Myometrial cell (primary cell): Measurements from ENCODE around the gene RTN4RL1. TPM values are rescaled to one million over a fixed set of nuclear protein-coding genes. Genes with fewer than 3 reads are reported as not detected.

ENCODE experiments used
- total RNA-seq: library from RNA; depleted of rRNA; stranded (reverse); fragments of >200 nt; gene quantifications from 2 replicates; pipeline ENCODE4 v1.2.3, GENCODE V29; 2015

Gene RTN4RL1, protein sequence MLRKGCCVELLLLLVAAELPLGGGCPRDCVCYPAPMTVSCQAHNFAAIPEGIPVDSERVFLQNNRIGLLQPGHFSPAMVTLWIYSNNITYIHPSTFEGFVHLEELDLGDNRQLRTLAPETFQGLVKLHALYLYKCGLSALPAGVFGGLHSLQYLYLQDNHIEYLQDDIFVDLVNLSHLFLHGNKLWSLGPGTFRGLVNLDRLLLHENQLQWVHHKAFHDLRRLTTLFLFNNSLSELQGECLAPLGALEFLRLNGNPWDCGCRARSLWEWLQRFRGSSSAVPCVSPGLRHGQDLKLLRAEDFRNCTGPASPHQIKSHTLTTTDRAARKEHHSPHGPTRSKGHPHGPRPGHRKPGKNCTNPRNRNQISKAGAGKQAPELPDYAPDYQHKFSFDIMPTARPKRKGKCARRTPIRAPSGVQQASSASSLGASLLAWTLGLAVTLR
- total RNA-seq, result under 0.01 and 0.29 TPM in 2 replicates

DNA sequence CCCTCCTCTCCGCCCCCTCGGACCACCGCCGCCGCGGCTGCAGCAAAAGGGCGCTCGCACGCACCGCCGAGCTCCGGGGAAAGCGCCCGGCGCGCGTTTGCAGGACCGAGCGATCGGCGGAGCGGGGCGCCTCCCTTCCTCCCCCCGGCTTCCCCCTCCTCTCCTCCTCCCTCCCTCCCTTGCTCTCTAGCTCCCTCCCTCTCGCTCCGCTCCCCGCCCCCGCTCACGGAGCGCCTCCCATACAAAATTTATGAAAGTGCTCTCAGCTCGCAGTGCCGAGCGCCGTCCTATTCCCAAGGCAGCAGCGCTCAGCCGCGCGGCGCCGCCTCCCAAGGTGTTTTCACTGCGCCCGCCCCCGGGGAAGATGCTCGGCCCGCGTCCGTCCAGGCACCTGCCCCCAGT is at the start of gene RTN4RL1:
Gene RTN4RL1 (minus strand): TSS at position 115 of the 402 bp plus-strand sequence. CDS start 469 bp downstream, outside the sequence.

DNA sequence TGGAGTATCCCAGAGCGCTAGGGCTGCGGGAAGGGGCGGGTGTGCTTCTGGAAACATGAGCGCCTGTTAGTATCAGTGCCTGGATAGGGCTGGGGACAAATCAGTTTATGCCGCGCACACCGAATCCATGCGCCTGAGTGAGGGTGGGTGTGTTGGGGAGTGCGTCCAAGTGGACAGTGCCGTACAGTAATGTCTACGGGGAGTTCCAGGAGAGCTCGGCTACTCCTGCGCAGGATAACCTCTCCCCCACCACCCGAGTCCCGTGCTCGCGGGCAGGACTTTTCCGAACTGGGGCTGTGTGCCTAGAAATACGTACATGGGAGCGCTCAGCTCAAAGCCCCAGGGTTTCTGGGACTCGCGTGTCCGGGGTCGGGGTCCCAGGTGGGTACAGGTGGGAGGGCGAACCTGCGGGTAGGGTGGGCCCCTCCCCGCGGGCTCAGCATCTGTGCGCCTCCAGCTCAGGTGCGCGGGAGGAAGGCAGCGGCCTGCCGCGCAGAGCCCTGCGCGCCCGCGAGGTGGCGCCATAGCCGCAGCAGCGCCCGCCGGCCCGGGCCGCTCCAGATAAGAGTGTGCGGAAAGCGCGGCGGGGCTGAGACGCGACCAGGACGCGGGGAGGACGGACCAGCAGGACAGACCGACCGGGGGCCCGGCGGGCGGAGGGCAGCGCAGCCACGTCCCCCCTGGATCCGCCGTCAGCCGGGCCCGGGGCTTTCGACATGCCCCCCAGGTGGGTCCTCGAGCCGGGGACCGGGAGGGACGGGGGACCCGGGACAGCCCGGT is 29.6 kb upstream of the RTN4RL1 start, which contains the start of gene HIC1:
Gene HIC1 (plus strand): TSS at position 592 of the 780 bp plus-strand sequence. CDS start 1,588 bp downstream, outside the sequence.

DNA sequence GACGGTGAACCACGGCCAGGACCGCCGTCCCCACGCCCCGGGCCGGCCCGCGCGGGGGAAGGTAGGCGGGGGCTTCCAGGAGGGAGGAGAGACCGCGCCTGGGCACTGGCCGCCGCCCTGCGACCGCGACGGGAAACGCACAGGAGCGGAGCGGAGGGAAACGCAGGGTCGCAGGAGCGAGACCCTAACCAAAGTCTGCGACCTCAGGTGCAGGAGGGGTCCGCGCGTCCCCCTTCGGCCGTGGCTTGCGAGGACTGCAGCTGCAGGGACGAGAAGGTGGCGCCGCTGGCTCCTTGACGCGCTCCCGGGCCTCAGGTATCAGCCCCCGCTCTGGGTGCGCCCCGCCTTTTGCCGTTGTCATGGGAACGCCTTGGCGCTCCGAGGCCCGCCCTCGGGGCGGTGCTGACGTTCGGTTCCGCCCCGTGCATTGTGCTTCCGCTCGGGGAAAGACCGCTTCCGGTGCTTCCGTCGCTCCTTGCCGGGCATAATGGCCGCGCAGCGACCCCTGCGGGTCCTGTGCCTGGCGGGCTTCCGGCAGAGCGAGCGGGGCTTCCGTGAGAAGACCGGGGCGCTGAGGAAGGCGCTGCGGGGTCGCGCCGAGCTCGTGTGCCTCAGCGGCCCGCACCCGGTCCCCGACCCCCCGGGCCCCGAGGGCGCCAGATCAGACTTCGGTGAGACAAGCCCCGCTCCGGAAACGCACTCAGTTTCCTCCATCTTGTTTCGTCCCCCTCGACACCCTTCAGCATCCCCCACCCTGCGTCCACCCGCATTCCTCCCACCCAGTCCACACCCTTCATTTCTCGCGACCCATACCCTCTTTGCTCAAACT is 16.6 kb upstream of the RTN4RL1 start, which contains the start of gene OVCA2:
Gene OVCA2 (plus strand): TSS at position 462 of the 829 bp plus-strand sequence. CDS start 26 bp downstream, at position 488.

DNA sequence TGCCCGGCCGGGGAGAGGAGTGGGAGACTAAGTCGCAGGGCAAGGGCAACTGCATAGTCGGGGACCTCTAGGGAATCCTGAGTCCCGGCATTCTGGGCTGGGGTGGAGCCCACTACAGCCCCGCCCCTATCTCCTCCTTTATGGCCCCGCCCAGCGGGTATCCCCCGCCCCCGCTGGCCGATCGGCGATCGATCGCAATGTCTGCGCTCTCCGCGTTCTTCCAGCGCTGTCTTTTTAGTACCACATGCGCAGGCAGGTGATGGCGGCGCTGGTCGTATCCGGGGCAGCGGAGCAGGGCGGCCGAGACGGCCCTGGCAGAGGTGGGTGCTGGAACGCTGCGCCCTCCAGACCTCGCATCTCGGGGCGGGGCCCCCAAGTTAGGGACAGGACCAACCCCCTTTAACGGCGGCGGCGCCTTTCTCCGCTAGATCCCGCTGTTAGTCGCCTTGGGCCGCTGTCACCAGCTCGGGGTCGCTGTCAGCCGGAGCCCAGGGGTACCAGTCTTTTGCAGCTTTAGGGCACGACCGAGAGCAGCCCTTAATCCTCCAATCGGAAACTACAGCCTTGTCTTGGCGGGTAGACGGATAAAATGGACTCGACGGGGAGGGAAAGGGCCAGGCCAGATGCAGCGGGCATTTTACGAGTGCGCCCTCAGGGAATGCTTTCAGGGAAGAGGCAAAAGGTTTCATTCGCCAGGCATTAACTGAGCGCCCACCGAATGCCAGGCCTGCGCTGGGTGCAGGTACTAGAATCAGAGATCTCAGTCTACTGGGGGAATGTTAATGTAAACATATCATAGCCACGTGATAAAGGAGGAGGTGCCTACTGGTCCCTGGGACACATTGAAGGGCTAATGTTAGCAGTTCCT is 5.0 kb upstream of the RTN4RL1 start, which contains the start of gene DPH1:
Gene DPH1 (plus strand): TSS at position 243 of the 868 bp plus-strand sequence. CDS start 17 bp downstream, at position 260.

Other genes with a start within 250 kb of the RTN4RL1 start
- gene SMYD4, start 195.4 kb downstream of the RTN4RL1 start, total RNA-seq, result 5.2 and 8.0 TPM in 2 replicates
- 24.8 and 40.9 TPM in 2 replicates for gene RPA1, start 195.3 kb downstream of the RTN4RL1 start, total RNA-seq
- gene DPH1, start 4.8 kb upstream of the RTN4RL1 start, total RNA-seq, result 23.6 and 30.1 TPM in 2 replicates
- gene OVCA2, start 16.7 kb upstream of the RTN4RL1 start, total RNA-seq, result 72.0 and 89.9 TPM in 2 replicates
- 112 and 136 TPM in 2 replicates for gene HIC1, start 29.8 kb upstream of the RTN4RL1 start, total RNA-seq